ENCODE results near the gene TOMM70.

Gene TOMM70

GRCh38 chr3:100325827-100326226 lies 75.1 kb downstream of the TOMM70 start:
- no peak for DNase-seq (ENCODE audit: low spot score)

GRCh38 chr3:100324044-100324443 lies 76.8 kb downstream of the TOMM70 start:
- no peak for DNase-seq (ENCODE audit: low spot score)

GRCh38 chr3:100319951-100320350 lies 80.9 kb downstream of the TOMM70 start:
- DNase-seq (ENCODE audit: low spot score) = no peak

GRCh38 chr3:100317912-100318311 lies 83.0 kb downstream of the TOMM70 start:
- peak; percentile 13 for DNase-seq (ENCODE audit: low spot score)

GRCh38 chr3:100316641-100317069 lies 84.2 kb downstream of the TOMM70 start:
- DNase-seq (ENCODE audit: low spot score) = peak; percentile 50
